Esophagus squamous epithelium (tissue), 5 donors: Measurements from ENCODE around the gene ACAN. TPM values are rescaled to one million over a fixed set of nuclear protein-coding genes. Genes with fewer than 3 reads are reported as not detected.

Source experiments
- DNase-seq: peaks from one replicate; lab custom pipeline; 2025; lab: John Stamatoyannopoulos, UW
- H3K27ac ChIP-seq, 4 donors: fragments of 200-600 bp; sonication (generic); one replicate each; pipeline ENCODE4 v1.5.1; 2016 to 2019; ENCODE audit warnings: mild to moderate bottlenecking in 1 of 4
- H3K27me3 ChIP-seq, 4 donors: fragments of 200-600 bp; sonication (generic); 1 replicate in 3 of 4; 2 replicates in 1 of 4; pipeline versions ENCODE4 v1.5.1 to v1.6.0; 2017 to 2021; ENCODE audit warnings: antibody characterized with exemption in 1 of 4
- H3K36me3 ChIP-seq, 3 donors: fragments of 200-600 bp; sonication (generic); one replicate each; pipeline ENCODE4 v1.5.1; 2016 to 2019
- H3K4me1 ChIP-seq, 3 donors: fragments of 200-600 bp; sonication (generic); one replicate each; pipeline ENCODE4 v1.5.1; 2017 to 2019
- H3K4me3 ChIP-seq, 4 donors: fragments of 200-600 bp; sonication (generic); 1 replicate in 3 of 4; 2 replicates in 1 of 4; pipeline ENCODE4 v1.5.1; 2016 to 2019; ENCODE audit warnings: mild to moderate bottlenecking in 2 of 4, moderate library complexity in 1 of 4
- H3K9me3 ChIP-seq, 3 donors: fragments of 200-600 bp; sonication (generic); one replicate each; pipeline ENCODE4 v1.5.1; 2016 to 2019
- POLR2A ChIP-seq, 4 donors: fragments of 450-650 bp; IDR thresholded peaks; one replicate each; pipeline ENCODE4 v1.6.1; 2017; ENCODE audit warnings: antibody characterized with exemption in 4 of 4, mild to moderate bottlenecking in 4 of 4, moderate library complexity in 3 of 4
- WGBS, 2 donors: methylation state at CpG; one replicate each; pipeline ENCODE4 v1.1.5; 2018; 5-methylcytosine and 5-hydroxymethylcytosine counted together
- intact Hi-C: fragments of 100-400 bp; cut with DNase I; formaldehyde crosslinking; loops from one replicate; pipeline ENCODE4 v1.15.0; 2022
- total RNA-seq, 4 donors: library from RNA; depleted of rRNA; stranded (reverse); fragments of >200 nt; gene quantifications; one replicate each; pipeline ENCODE4 v1.1.0, GENCODE V29; 2016
- TF ChIP-seq, protein P1 (sequence below), 6 experiments: fragments of 450-650 bp in 4 of 6; fragments of 200-600 bp in 2 of 6; sonication (generic) in 2 of 6; IDR thresholded peaks; one replicate each; pipeline ENCODE4 v1.5.1; 2016 to 2019; ENCODE audit warnings: antibody characterized with exemption in 6 of 6, mild to moderate bottlenecking in 4 of 6, moderate library complexity in 4 of 6
- donor health status: DM: yes; HTN: yes; CAD: no.

ACAN gene
- total RNA-seq, 4 donors from 2014 or later: 0.34 to 2.6 (median 0.76) TPM; not detected in 1

DNA sequence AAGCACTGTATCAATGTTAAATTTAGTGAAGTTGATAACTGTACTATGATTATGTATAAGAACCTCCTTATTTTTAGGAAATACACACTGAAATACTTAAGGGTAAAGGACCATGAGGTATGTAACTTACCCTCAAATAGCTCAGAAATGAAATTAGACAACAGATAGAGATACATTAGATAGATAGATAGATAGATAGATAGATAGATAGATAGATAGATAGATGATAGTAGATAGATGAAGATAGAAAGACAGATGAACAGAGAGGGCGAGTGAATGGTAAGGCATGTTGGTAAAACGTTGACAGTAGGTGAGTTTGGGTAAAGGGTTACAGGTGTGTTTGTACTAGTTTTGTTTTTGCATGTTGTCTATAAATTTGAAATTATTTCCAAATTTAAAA is 38.0 kb upstream of the ACAN start:
- 69% methylated on average over 2 of the region's 2 CpGs for WGBS, 2 donors

DNA sequence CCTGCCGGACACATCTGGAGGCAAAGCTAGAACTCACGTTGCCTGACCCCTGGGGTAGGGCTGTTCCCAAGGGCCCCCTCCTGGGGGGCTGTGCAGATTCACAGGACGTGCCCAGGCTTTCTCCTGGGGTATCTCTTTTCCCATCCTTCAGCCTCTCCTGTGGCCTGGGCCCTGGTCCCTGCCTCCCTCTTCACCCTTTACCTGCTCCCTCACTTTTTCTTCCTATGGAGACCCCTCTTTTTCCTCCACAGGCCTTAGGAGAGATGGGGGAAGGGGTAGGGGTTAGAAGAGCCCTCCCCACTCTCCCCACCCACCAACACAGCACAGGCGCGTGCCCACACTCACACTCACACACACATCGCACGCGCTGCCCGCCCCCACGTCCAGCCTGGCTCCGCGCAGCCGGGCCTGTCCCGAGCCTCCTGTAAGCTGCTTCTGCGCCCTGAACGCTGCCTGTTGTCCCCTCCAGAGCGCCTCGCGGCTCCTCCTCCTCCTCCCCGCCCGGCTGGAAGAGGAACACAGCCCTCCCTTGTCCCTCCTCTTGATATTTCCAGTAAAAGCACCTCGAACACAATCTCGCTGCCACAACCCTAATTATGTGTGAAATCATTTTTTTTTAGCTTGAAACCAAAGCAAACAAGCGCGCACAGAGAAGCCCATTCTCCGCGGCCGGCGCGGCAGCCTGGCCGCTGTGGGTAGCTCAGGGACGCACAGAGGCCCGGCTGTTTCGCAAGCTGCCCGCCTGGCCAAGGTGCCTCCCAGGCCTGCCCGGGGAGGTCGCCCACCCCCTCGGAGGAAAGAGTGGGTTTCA is 33.9 kb upstream of the ACAN start:
- H3K4me1 ChIP-seq: no peaks in the 10 kb centered on the region
- H3K4me3 ChIP-seq: peak overlapping the region in 1 of 4 donors; percentile 23
- DNase-seq: no peak
- TF ChIP-seq POLR2A (IDR thresholded peaks at IDR 0.05): no peak
- TF ChIP-seq, protein P1, sequence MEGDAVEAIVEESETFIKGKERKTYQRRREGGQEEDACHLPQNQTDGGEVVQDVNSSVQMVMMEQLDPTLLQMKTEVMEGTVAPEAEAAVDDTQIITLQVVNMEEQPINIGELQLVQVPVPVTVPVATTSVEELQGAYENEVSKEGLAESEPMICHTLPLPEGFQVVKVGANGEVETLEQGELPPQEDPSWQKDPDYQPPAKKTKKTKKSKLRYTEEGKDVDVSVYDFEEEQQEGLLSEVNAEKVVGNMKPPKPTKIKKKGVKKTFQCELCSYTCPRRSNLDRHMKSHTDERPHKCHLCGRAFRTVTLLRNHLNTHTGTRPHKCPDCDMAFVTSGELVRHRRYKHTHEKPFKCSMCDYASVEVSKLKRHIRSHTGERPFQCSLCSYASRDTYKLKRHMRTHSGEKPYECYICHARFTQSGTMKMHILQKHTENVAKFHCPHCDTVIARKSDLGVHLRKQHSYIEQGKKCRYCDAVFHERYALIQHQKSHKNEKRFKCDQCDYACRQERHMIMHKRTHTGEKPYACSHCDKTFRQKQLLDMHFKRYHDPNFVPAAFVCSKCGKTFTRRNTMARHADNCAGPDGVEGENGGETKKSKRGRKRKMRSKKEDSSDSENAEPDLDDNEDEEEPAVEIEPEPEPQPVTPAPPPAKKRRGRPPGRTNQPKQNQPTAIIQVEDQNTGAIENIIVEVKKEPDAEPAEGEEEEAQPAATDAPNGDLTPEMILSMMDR (IDR thresholded peaks at IDR 0.05): no peak
- intact Hi-C loops: no loop called here
- peaks cover 0 to 14% (median 3%) of the 10 kb centered on the region in 3 donors for H3K9me3 ChIP-seq
- H3K27ac ChIP-seq: no peak overlapping the region
- WGBS, 2 donors: 19 to 25% methylated on average over 14 to 28 of the region's 38 CpGs
- H3K27me3 ChIP-seq: peaks cover 0 to 56% (median 3%) of the 10 kb centered on the region in 4 donors
- H3K36me3 ChIP-seq: no peaks in the 10 kb centered on the region

More for the DNA sequence above, 38.0 kb upstream of the ACAN start:
- DNase-seq: no peak
- Histone ChIP-seq H3K9me3 (peaks cover 0 to 8% (median 3%) of the 10 kb centered on the region in 3 donors), H3K36me3 (no peaks in the 10 kb centered on the region), H3K4me3 (no peak overlapping the region), H3K27me3 (peaks cover 0 to 55% (median 3%) of the 10 kb centered on the region in 4 donors), H3K4me1 (no peaks in the 10 kb centered on the region), H3K27ac (no peak overlapping the region)
- TF ChIP-seq, protein P1 (IDR thresholded peaks at IDR 0.05): no peak
- TF ChIP-seq POLR2A (IDR thresholded peaks at IDR 0.05): no peak
- intact Hi-C loops: no loop called here

DNA sequence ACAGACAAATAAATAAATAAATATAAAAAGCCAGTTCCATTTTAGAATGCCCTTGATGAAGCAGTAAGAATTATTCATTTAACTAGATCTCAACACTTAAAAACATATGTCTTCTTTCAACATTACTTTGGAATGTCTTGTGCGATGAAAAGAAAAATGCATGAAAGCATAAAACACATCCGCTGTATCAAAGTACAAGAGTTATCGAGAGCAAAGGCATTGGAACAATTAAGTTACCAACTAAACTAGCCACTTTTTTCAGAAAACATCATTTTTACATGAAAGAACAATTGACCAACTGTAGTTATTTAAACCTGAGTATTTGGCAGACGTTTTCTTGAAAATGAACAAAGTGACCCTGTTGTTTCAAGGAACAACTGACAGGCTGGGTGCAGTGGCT is 27.5 kb upstream of the ACAN start:
- Histone ChIP-seq H3K4me3 (no peak overlapping the region), H3K27ac (no peak overlapping the region), H3K27me3 (peaks cover 0 to 15% (median 0%) of the 10 kb centered on the region in 4 donors), H3K36me3 (no peaks in the 10 kb centered on the region), H3K4me1 (no peaks in the 10 kb centered on the region), H3K9me3 (peaks cover 0 to 10% (median 0%) of the 10 kb centered on the region in 3 donors)
- TF ChIP-seq POLR2A (IDR thresholded peaks at IDR 0.05): no peak
- TF ChIP-seq, protein P1 (IDR thresholded peaks at IDR 0.05): no peak
- intact Hi-C loops: no loop called here
- no peak for DNase-seq
- WGBS, 2 donors: 86 to 88% methylated on average over 4 of the region's 4 CpGs

DNA sequence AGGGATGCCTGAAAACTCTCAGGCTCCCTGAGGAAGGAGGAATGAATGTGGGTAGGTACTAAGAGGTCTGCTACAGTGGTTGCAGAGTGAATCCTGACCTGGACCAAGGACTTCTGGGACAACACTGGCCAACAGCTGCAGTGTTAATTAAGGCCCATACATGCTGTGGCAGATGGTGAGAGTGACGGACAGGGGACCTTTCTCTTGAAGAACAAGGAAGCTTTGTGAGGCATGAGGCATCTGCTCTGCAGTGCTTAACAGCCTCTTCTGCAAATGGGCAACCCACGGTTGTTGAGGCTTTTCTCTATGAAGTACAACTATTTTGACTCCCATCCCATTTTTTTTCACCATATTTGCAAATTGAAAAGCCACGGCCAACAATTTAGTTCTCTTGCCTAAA is 26.6 kb upstream of the ACAN start:
- Histone ChIP-seq H3K36me3 (no peaks in the 10 kb centered on the region), H3K27ac (no peak overlapping the region), H3K4me3 (no peak overlapping the region), H3K27me3 (peaks cover 0 to 10% (median 0%) of the 10 kb centered on the region in 4 donors), H3K4me1 (no peaks in the 10 kb centered on the region), H3K9me3 (peaks cover 0 to 10% (median 0%) of the 10 kb centered on the region in 3 donors)
- intact Hi-C loops: no loop called here
- TF ChIP-seq POLR2A (IDR thresholded peaks at IDR 0.05): no peak
- TF ChIP-seq, protein P1 (IDR thresholded peaks at IDR 0.05): no peak
- no peak for DNase-seq
- 70 to 80% methylated on average over 3 of the region's 3 CpGs for WGBS, 2 donors

DNA sequence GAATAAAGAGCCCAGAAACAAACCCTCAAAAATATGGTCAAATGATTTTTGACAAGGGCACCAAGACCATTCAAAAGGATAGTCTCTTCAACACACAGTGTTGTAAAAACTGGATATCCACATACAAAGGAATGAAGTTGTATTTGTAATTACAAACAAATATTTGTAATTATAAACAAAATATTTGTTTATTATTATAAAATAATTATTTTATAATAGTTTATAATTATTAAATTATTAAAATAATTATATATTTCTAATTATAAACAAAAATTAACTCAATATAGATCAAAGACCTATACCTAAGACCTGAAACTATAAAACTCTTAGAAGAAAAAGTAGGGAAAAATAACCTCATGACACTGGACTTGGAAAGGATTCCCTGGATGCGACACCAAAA is 23.3 kb upstream of the ACAN start:
- intact Hi-C loops: no loop called here
- TF ChIP-seq, protein P1 (IDR thresholded peaks at IDR 0.05): no peak
- no peak for TF ChIP-seq POLR2A (IDR thresholded peaks at IDR 0.05)
- no peak for DNase-seq
- H3K4me1 ChIP-seq: no peaks in the 10 kb centered on the region
- H3K27ac ChIP-seq: no peak overlapping the region
- H3K9me3 ChIP-seq: peaks cover 0 to 10% (median 0%) of the 10 kb centered on the region in 3 donors
- H3K36me3 ChIP-seq: no peaks in the 10 kb centered on the region
- 74 to 85% methylated on average over 1 of the region's 1 CpG for WGBS, 2 donors
- peaks cover 0 to 10% (median 0%) of the 10 kb centered on the region in 4 donors for H3K27me3 ChIP-seq
- no peak overlapping the region for H3K4me3 ChIP-seq
